Fibroblast of lung (primary cell): ENCODE results near the gene GRAP.

ENCODE experiments used
- CTCF ChIP-seq, 2 donors: IDR thresholded peaks in 1 of 2; conservative IDR thresholded peaks in 1 of 2; 1 replicate in 1 of 2; 2 replicates in 1 of 2; pipeline ENCODE4 v1.5.1; 2011 to 2012; ENCODE audit warnings: low read length in 2 of 2, control low read depth in 1 of 2, inconsistent platforms in 1 of 2, low read depth in 1 of 2, mild to moderate bottlenecking in 1 of 2
- EZH2 ChIP-seq: IDR thresholded peaks from 2 replicates; pipeline ENCODE4 v1.5.1; 2012; ENCODE audit warnings: low read length, control low read depth, mild to moderate bottlenecking; ENCODE audit errors: missing control alignments

- TF ChIP-seq CTCF (conservative IDR thresholded peaks at IDR 0.05 in 1 of 2, IDR thresholded peaks at IDR 0.05 in 1 of 2; ENCODE audit: low read depth in 1 of 2, low read length in 2 of 2) (no peak), EZH2 (no peak)
Measured at GRCh38 chr17:19001907-19002590, 44.7 kb downstream of the GRAP start.
